Psoas muscle (tissue), 8 donors: Measurements from ENCODE around the gene SPC24. TPM values are rescaled to one million over a fixed set of nuclear protein-coding genes. Genes with fewer than 3 reads are reported as not detected.
"Not testable (repeated sequence)": the region's sequence is repeated elsewhere in the genome, so short reads cannot be mapped to it uniquely, and the experiment has no call there.

ENCODE experiments used
- ATAC-seq, 4 donors: fragments of 200-7000 bp; cut with Tn5 transposase; one replicate each; pipeline ENCODE4 v1.9.1; 2020; ENCODE audit warnings: moderate library complexity in 3 of 4, mild to moderate bottlenecking in 2 of 4
- DNase-seq, 2 donors: peaks; one replicate each; pipeline ENCODE4 v3.0.0-alpha.2; 2020
- H3K27ac ChIP-seq: fragments of 200-600 bp; one replicate; pipeline ENCODE4 v1.8.0; 2022
- H3K27me3 ChIP-seq, 3 donors: fragments of 200-600 bp in 1 of 3; one replicate each; pipeline versions ENCODE4 v1.6.1 to v1.8.0; 2013 to 2022; ENCODE audit warnings: low read length in 2 of 3, mild to moderate bottlenecking in 2 of 3, moderate library complexity in 1 of 3; ENCODE audit not compliant: insufficient read depth in 3 of 3
- H3K36me3 ChIP-seq, 2 donors: fragments of 200-600 bp in 1 of 2; one replicate each; pipeline versions ENCODE4 v1.6.1 to v1.8.0; 2013 to 2022; ENCODE audit warnings: low read depth in 1 of 2, mild to moderate bottlenecking in 1 of 2, moderate library complexity in 1 of 2; ENCODE audit not compliant: insufficient read depth in 1 of 2
- H3K4me1 ChIP-seq: fragments of 200-600 bp; one replicate; pipeline ENCODE4 v1.8.0; 2022
- H3K4me3 ChIP-seq: fragments of 200-600 bp; one replicate; pipeline ENCODE4 v1.8.0; 2022; ENCODE audit warnings: mild to moderate bottlenecking
- H3K9me3 ChIP-seq: fragments of 200-600 bp; one replicate; pipeline ENCODE4 v1.8.0; 2022
- WGBS, 3 donors: extraction: QIAGEN DNeasy Blood & Tissue Kit; methylation state at CpG; one replicate each; pipeline versions ENCODE4 v1.1.6 to v1.1.7; 2013; 5-methylcytosine and 5-hydroxymethylcytosine counted together
- intact Hi-C, 2 donors: fragments of 100-400 bp; cut with DNase I; formaldehyde crosslinking; loops; one replicate each; pipeline versions ENCODE4 v1.11.0 to v1.14.2; 2022
- polyA plus RNA-seq, 3 donors: library from polyadenylated mRNA; stranded (reverse); fragments of 200-250 nt; gene quantifications; one replicate each; pipeline ENCODE4 v1.2.3, GENCODE V29; 2013
- total RNA-seq, 4 donors: library from RNA; stranded (reverse); fragmentation: NEBNext Ultra II Directional in 2 of 4; extraction: Animal tissue kit (Norgen Biotek cat#: 25700) in 2 of 4; gene quantifications; one replicate each; pipeline versions ENCODE4 v1.2.1 to v1.2.4, GENCODE V29; 2021 to 2023
- TF ChIP-seq, protein P1 (sequence below): fragments of 200-600 bp; IDR thresholded peaks from one replicate; pipeline ENCODE4 v1.8.0; 2022; ENCODE audit warnings: antibody characterized with exemption
- donor health status: healthy with polysubstance abuse.
- donor health status: DM: no; HTN: no; CAD: no; lungs with moderate emphysema.
- donor health status: Bipolar disorder and iron deficiency.
- donor health status: healthy.
- donor health status: DM: yes; HTN: yes; CAD: no.
- donor health status: DM: no; HTN: no; CAD: no.
- donor health status: DM: no; HTN: no; CAD: no.
- donor health status: DM: yes; HTN: yes; CAD: no.

SPC24 gene
- total and polyA plus RNA-seq, 7 donors, result 0.14 to 1.7 (median 0.55) TPM

DNA sequence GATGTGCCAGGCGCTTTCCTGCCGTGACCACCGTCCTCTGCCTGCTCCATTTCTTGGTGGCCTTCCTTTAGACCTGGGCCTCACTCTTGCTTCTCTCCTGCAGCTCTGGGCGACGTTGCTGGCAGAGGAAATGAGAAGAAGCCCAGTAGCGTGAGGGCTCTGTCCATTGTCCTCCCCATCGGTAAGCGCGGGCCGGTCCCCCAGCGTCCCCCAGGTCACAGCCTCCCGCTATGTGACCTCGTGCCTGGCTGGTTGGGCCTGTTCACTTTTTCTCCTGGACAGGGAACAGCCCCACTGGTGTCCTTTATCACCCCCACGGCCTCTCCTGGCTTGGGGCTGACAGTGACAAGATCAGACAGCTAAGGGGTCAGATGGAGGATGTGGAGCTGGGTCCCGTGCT lies 27.7 kb downstream of the SPC24 start:
- Histone ChIP-seq H3K36me3 (peaks cover 0 to 70% of the 10 kb centered on the region in 2 donors), H3K9me3 (no peaks in the 10 kb centered on the region), H3K27me3 (no peaks in the 10 kb centered on the region), H3K4me1 (no peaks in the 10 kb centered on the region), H3K4me3 (no peak overlapping the region), H3K27ac (no peak overlapping the region)
- ATAC-seq (no peak), DNase-seq (no peak)
- 85 to 90% (median 90%) methylated on average over 15 of the region's 15 CpGs for WGBS, 3 donors
- intact Hi-C loops, result loop anchor here (5.0 kb wide), 1 partner anchor 91 kb away; no protein-coding TSS in a partner anchor
- TF ChIP-seq, protein P1, sequence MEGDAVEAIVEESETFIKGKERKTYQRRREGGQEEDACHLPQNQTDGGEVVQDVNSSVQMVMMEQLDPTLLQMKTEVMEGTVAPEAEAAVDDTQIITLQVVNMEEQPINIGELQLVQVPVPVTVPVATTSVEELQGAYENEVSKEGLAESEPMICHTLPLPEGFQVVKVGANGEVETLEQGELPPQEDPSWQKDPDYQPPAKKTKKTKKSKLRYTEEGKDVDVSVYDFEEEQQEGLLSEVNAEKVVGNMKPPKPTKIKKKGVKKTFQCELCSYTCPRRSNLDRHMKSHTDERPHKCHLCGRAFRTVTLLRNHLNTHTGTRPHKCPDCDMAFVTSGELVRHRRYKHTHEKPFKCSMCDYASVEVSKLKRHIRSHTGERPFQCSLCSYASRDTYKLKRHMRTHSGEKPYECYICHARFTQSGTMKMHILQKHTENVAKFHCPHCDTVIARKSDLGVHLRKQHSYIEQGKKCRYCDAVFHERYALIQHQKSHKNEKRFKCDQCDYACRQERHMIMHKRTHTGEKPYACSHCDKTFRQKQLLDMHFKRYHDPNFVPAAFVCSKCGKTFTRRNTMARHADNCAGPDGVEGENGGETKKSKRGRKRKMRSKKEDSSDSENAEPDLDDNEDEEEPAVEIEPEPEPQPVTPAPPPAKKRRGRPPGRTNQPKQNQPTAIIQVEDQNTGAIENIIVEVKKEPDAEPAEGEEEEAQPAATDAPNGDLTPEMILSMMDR, result no peak

DNA sequence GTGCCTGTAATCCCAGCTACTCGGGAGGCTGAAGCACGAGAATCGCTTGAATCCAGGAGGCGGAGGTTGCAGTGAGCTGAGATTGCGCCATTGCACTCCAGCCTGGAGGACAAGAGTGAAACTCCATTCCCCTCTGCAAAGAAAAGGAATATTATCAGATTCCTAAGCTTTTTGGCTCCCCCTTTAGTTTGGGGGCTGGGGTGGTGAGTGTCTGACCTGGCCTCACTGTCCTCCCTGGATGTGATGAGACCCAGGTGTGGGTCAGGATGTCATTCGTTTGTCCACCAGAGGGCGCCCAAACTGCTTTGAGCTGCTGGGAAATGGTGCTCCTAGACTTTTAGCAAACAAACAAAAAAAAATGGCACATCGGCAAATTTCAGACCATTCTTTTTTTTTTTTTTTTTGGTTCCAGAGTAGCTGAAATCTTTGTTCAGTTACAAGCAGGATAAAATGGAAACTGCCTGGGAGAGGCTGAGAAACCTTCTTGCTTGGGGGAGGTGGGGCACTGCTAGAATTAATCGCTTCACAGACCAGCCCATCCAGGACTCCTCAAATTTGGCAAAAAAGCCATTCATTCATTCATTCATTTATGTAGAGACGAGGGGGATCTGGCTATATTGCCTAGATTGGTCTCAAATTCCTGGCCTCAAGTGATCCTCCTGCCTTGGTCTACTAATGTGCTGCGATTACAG lies 29.4 kb downstream of the SPC24 start:
- H3K4me3 ChIP-seq, result no peak overlapping the region
- peaks cover 0 to 64% of the 10 kb centered on the region in 2 donors for H3K36me3 ChIP-seq
- H3K4me1 ChIP-seq, result no peaks in the 10 kb centered on the region
- no peaks in the 10 kb centered on the region for H3K9me3 ChIP-seq
- ATAC-seq (peak; percentile 59 to 85 (median 68)), DNase-seq (peak; percentile 78 to 85)
- 55 to 60% (median 57%) methylated on average over 11 of the region's 11 CpGs for WGBS, 3 donors
- intact Hi-C loops, result loop anchor here (5.0 kb wide), 1 partner anchor 89 kb away; no protein-coding TSS in a partner anchor
- no peak overlapping the region for H3K27ac ChIP-seq
- TF ChIP-seq, protein P1, result peak; percentile 67
- no peaks in the 10 kb centered on the region for H3K27me3 ChIP-seq

DNA sequence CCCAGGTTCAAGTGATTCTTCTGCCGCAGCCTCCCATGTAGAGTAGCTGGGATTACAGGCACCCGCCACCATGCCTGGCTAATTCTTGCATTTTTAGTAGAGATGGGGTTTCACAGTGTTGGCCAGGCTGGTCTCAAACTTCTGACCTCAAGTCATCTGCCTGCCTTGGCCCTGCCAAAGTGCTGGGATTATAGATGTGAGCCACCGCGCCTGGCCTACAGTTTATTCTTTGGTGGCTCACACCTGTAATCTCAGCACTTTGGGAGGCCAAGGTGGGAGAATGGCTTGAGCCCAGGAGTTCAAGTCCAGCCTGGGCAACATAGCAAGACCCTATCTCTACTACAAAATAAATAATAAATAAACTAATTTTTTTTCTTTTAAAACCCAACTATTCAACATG lies 31.4 kb downstream of the SPC24 start:
- H3K27ac ChIP-seq, H3K4me1 ChIP-seq, H3K27me3 ChIP-seq, H3K9me3 ChIP-seq, ATAC-seq, intact Hi-C loops, H3K4me3 ChIP-seq, DNase-seq: not testable (repeated sequence)
- 96 to 100% (median 98%) methylated on average over 4 of the region's 4 CpGs for WGBS, 3 donors
- H3K36me3 ChIP-seq, result peaks cover 0 to 62% of the 10 kb centered on the region in 2 donors

DNA sequence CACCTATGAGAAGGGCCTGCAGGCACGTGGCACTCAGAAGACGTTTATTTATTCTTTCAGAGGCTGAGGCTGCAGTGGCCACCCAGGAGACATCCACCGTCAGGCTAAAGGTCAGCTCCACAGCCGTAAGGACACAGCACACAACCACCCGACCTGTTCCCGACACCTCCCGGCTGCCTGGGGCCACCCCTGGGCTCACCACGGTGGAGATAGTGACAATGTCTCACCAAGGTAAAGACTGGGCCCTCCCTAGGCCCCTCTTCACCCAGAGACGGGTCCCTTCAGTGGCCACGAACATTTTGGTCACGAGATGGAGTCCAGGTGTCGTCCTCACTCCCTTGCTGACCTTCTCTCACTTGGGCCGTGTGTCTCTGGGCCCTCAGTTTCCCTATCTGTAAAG lies 32.5 kb downstream of the SPC24 start:
- intact Hi-C loops, result no loop called here
- Histone ChIP-seq H3K4me1 (no peaks in the 10 kb centered on the region), H3K27ac (no peak overlapping the region), H3K36me3 (peaks cover 0 to 58% of the 10 kb centered on the region in 2 donors), H3K9me3 (no peaks in the 10 kb centered on the region), H3K4me3 (no peak overlapping the region), H3K27me3 (no peaks in the 10 kb centered on the region)
- DNase-seq (no peak), ATAC-seq (no peak)
- TF ChIP-seq, protein P1, result no peak
- 90 to 94% (median 91%) methylated on average over 13 of the region's 13 CpGs for WGBS, 3 donors

DNA sequence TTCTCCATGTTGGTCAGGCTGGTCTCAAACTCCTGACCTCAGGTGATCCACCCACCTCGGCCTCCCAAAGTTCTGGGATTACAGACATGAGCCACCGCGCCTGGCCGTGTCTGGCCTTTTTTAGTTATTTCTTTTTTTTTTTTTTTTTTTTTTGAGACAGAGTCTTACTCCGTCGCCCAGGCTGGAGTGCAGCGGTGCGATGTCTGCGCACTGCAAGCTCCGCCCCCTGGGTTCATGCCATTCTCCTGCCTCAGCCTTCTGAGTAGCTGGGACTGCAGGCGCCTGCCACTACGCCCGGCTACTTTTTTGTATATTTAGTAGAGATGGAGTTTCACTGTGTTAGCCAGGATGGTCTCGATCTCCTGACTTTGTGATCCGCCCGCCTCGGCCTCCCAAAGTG lies 33.6 kb downstream of the SPC24 start:
- H3K9me3 ChIP-seq, ATAC-seq, H3K4me1 ChIP-seq, H3K4me3 ChIP-seq, intact Hi-C loops, H3K27ac ChIP-seq, H3K27me3 ChIP-seq, DNase-seq: not testable (repeated sequence)
- H3K36me3 ChIP-seq, result peaks cover 0 to 64% of the 10 kb centered on the region in 2 donors
- 91 to 98% (median 92%) methylated on average over 13 to 17 of the region's 17 CpGs for WGBS, 3 donors
